Loucy (cell line): Measurements from ENCODE around the gene LRRK1.
A peak's percentile ranks its signal among the peaks of the same experiment; 100 is the strongest.

Experiments used
- H2AFZ ChIP-seq: fragments of 200-600 bp; sonication (generic); 2 replicates; pipeline ENCODE4 v1.6.0; 2016; ENCODE audit warnings: antibody characterized with exemption, mild to moderate bottlenecking, low read length, moderate library complexity
- H3F3A ChIP-seq: fragments of 200-600 bp; 2 replicates; pipeline ENCODE4 v1.6.0; 2016; ENCODE audit warnings: antibody characterized with exemption, low read depth, mild to moderate bottlenecking
- H3K27me3 ChIP-seq: fragments of 200-600 bp; sonication (generic); 2 replicates; pipeline ENCODE4 v1.6.1; 2014; ENCODE audit warnings: low read length, mild to moderate bottlenecking; ENCODE audit not compliant: insufficient read depth, poor library complexity, severe bottlenecking
- H3K36me3 ChIP-seq: fragments of 200-600 bp; sonication (generic); 2 replicates; pipeline ENCODE4 v1.6.1; 2016; ENCODE audit warnings: low read length; ENCODE audit not compliant: insufficient read depth
- H3K4me1 ChIP-seq: fragments of 200-600 bp; sonication (generic); 2 replicates; pipeline ENCODE4 v1.5.1; 2014; ENCODE audit warnings: low read length, mild to moderate bottlenecking; ENCODE audit not compliant: insufficient read depth, poor library complexity, severe bottlenecking
- H3K4me2 ChIP-seq: fragments of 200-600 bp; sonication (generic); 2 replicates; pipeline ENCODE4 v1.6.0; 2014; ENCODE audit warnings: antibody characterized with exemption, low read length, low read depth, mild to moderate bottlenecking; ENCODE audit not compliant: poor library complexity, severe bottlenecking
- H3K4me3 ChIP-seq: fragments of 200-600 bp; sonication (generic); 2 replicates; pipeline ENCODE4 v1.5.1; 2014; ENCODE audit warnings: low read length, mild to moderate bottlenecking, mixed read lengths; ENCODE audit not compliant: poor library complexity, severe bottlenecking
- H3K79me2 ChIP-seq: fragments of 200-600 bp; sonication (generic); 2 replicates; pipeline ENCODE4 v1.6.1; 2014; ENCODE audit warnings: low read length; ENCODE audit not compliant: insufficient read depth
- H3K9ac ChIP-seq: fragments of 200-600 bp; sonication (generic); 2 replicates; pipeline ENCODE4 v1.6.0; 2014; ENCODE audit warnings: mild to moderate bottlenecking, low read depth, low read length, moderate library complexity; ENCODE audit not compliant: poor library complexity, severe bottlenecking
- H3K9me2 ChIP-seq: fragments of 200-600 bp; sonication (generic); replicated peaks from 2 replicates; pipeline ENCODE4 v1.6.1; 2016; ENCODE audit warnings: low read depth, low read length, mixed read lengths
- H3K9me3 ChIP-seq: fragments of 200-600 bp; sonication (generic); 2 replicates; pipeline ENCODE4 v1.6.1; 2014; ENCODE audit warnings: mild to moderate bottlenecking, antibody characterized with exemption, low read length, low read depth; ENCODE audit not compliant: insufficient read depth
- H4K20me1 ChIP-seq: fragments of 200-600 bp; sonication (generic); 2 replicates; pipeline ENCODE4 v1.6.0; 2014; ENCODE audit warnings: antibody characterized with exemption, low read length, mild to moderate bottlenecking; ENCODE audit not compliant: insufficient read depth, poor library complexity, severe bottlenecking
- CTCF ChIP-seq: fragments of 200-600 bp; sonication (generic); conservative IDR thresholded peaks from 2 replicates; pipeline ENCODE4 v1.5.1; 2014; ENCODE audit warnings: mild to moderate bottlenecking, antibody characterized with exemption, low read length
- EZH2phosphoT487 ChIP-seq: fragments of 200-600 bp; IDR thresholded peaks from 2 replicates; pipeline ENCODE4 v1.6.1; 2018; ENCODE audit warnings: antibody characterized with exemption, mild to moderate bottlenecking, moderate library complexity, borderline replicate concordance

The LRRK1 gene

GRCh38 chr15:101017093-101017754, 98.1 kb downstream of the LRRK1 start:
- H3K9me3 ChIP-seq = no peaks in the 10 kb centered on the region
- no peaks in the 10 kb centered on the region for H3K36me3 ChIP-seq
- no peaks in the 10 kb centered on the region for H3K4me1 ChIP-seq
- H3K4me2 ChIP-seq = no peak overlapping the region
- H3F3A ChIP-seq = no peaks in the 10 kb centered on the region
- H4K20me1 ChIP-seq = no peaks in the 10 kb centered on the region
- no peaks in the 10 kb centered on the region for H3K9me2 ChIP-seq
- H2AFZ ChIP-seq = no peak overlapping the region
- peak; percentile 59 for TF ChIP-seq CTCF
- TF ChIP-seq EZH2phosphoT487 = no peak
- no peaks in the 10 kb centered on the region for H3K27me3 ChIP-seq
- no peaks in the 10 kb centered on the region for H3K79me2 ChIP-seq
- no peak overlapping the region for H3K9ac ChIP-seq
- H3K4me3 ChIP-seq = no peak overlapping the region

GRCh38 chr15:101018016-101018415, 98.9 kb downstream of the LRRK1 start:
- Histone ChIP-seq H3K9me3 (no peaks in the 10 kb centered on the region), H3F3A (no peaks in the 10 kb centered on the region), H3K27me3 (no peaks in the 10 kb centered on the region), H3K9ac (no peak overlapping the region), H3K4me3 (no peak overlapping the region), H3K9me2 (no peaks in the 10 kb centered on the region), H3K36me3 (no peaks in the 10 kb centered on the region), H2AFZ (no peak overlapping the region), H4K20me1 (no peaks in the 10 kb centered on the region), H3K4me2 (no peak overlapping the region), H3K4me1 (no peaks in the 10 kb centered on the region), H3K79me2 (no peaks in the 10 kb centered on the region)
- no peak for TF ChIP-seq EZH2phosphoT487

GRCh38 chr15:101018450-101018849, 99.3 kb downstream of the LRRK1 start:
- H3K79me2 ChIP-seq = no peaks in the 10 kb centered on the region
- no peak overlapping the region for H3K9ac ChIP-seq
- H3K27me3 ChIP-seq = no peaks in the 10 kb centered on the region
- H3K4me3 ChIP-seq = no peak overlapping the region
- H2AFZ ChIP-seq = no peak overlapping the region
- no peaks in the 10 kb centered on the region for H3K36me3 ChIP-seq
- H3K4me1 ChIP-seq = no peaks in the 10 kb centered on the region
- H3F3A ChIP-seq = no peaks in the 10 kb centered on the region
- no peaks in the 10 kb centered on the region for H3K9me2 ChIP-seq
- no peak overlapping the region for H3K4me2 ChIP-seq
- no peaks in the 10 kb centered on the region for H3K9me3 ChIP-seq
- H4K20me1 ChIP-seq = no peaks in the 10 kb centered on the region
- TF ChIP-seq CTCF = no peak

GRCh38 chr15:101019366-101019896, 100.3 kb downstream of the LRRK1 start:
- Histone ChIP-seq H3K9me2 (no peaks in the 10 kb centered on the region), H4K20me1 (no peaks in the 10 kb centered on the region), H3K27me3 (no peaks in the 10 kb centered on the region), H3K4me2 (no peak overlapping the region), H3K4me3 (no peak overlapping the region), H3K9me3 (no peaks in the 10 kb centered on the region), H2AFZ (no peak overlapping the region), H3K36me3 (no peaks in the 10 kb centered on the region), H3K9ac (no peak overlapping the region), H3K79me2 (no peaks in the 10 kb centered on the region), H3K4me1 (peaks cover 5% of the 10 kb centered on the region), H3F3A (no peaks in the 10 kb centered on the region)
- TF ChIP-seq CTCF = no peak
